ENCODE measurements around the gene PRR12.

The PRR12 gene

GRCh38 chr19:49556412-49557398, 34.3 kb upstream of the PRR12 start:
- TF ChIP-seq EZH2phosphoT487 (IDR thresholded peaks at IDR 0.05; ENCODE audit: low read length) = no peak
- TF ChIP-seq EZH2 (optimal IDR thresholded peaks at IDR 0.05; ENCODE audit: low read depth, low read length) = no peak
- TF ChIP-seq CTCF (IDR thresholded peaks at IDR 0.05; ENCODE audit: low read length) = no peak
- H3K4me2 ChIP-seq (ENCODE audit: low read depth, low read length) = no peak overlapping the region
- 0 out of 2 replicates have a peak, but pooled peaks cover 5% of the 10 kb centered on the region for H3K79me2 ChIP-seq (ENCODE audit: low read length)
- H3K27me3 ChIP-seq (replicated peaks; ENCODE audit: insufficient read depth, low read length) = no peaks in the 10 kb centered on the region
- H3K4me3 ChIP-seq (ENCODE audit: low read length) = no peak overlapping the region
- no peak overlapping the region for H3K27ac ChIP-seq (ENCODE audit: low read length)
- no peaks in the 10 kb centered on the region for H3K36me3 ChIP-seq (replicated peaks; ENCODE audit: insufficient read depth, low read length)
- H3K9ac ChIP-seq (ENCODE audit: low read length) = no peak overlapping the region
- H3F3A ChIP-seq (ENCODE audit: insufficient read depth, low read length) = no peaks in the 10 kb centered on the region
- H3K4me1 ChIP-seq (ENCODE audit: low read length) = no peaks in the 10 kb centered on the region
- H3K9me3 ChIP-seq (replicated peaks; ENCODE audit: insufficient read depth, low read length) = no peaks in the 10 kb centered on the region
- DNase-seq = no peak
- no peaks in the 10 kb centered on the region for H4K20me1 ChIP-seq (ENCODE audit: insufficient read depth, low read length)
- H3K9me2 ChIP-seq (replicated peaks; ENCODE audit: insufficient read depth, low read length) = no peaks in the 10 kb centered on the region
- H2AFZ ChIP-seq (ENCODE audit: low read length) = no peak overlapping the region

- TF ChIP-seq CTCF (IDR thresholded peaks at IDR 0.05; ENCODE audit: low read length) = no peak
- no peak overlapping the region for H3K4me2 ChIP-seq (ENCODE audit: low read depth, low read length)
- no peak overlapping the region for H2AFZ ChIP-seq (ENCODE audit: low read length)
Measured at GRCh38 chr19:49557641-49558325, 33.2 kb upstream of the PRR12 start.

GRCh38 chr19:49558591-49558990, 32.4 kb upstream of the PRR12 start:
- Histone ChIP-seq H3K9ac (ENCODE audit: low read length) (no peak overlapping the region), H4K20me1 (ENCODE audit: insufficient read depth, low read length) (no peaks in the 10 kb centered on the region), H3K27me3 (replicated peaks; ENCODE audit: insufficient read depth, low read length) (no peaks in the 10 kb centered on the region), H3K4me1 (ENCODE audit: low read length) (no peaks in the 10 kb centered on the region), H3F3A (ENCODE audit: insufficient read depth, low read length) (no peaks in the 10 kb centered on the region), H3K9me2 (replicated peaks; ENCODE audit: insufficient read depth, low read length) (no peaks in the 10 kb centered on the region), H3K4me3 (ENCODE audit: low read length) (no peak overlapping the region), H2AFZ (ENCODE audit: low read length) (no peak overlapping the region), H3K79me2 (ENCODE audit: low read length) (0 out of 2 replicates have a peak, but pooled peaks cover 5% of the 10 kb centered on the region), H3K4me2 (ENCODE audit: low read depth, low read length) (no peak overlapping the region), H3K9me3 (replicated peaks; ENCODE audit: insufficient read depth, low read length) (no peaks in the 10 kb centered on the region), H3K27ac (ENCODE audit: low read length) (no peak overlapping the region), H3K36me3 (replicated peaks; ENCODE audit: insufficient read depth, low read length) (no peaks in the 10 kb centered on the region)
- no peak for DNase-seq
- no peak for TF ChIP-seq EZH2 (optimal IDR thresholded peaks at IDR 0.05; ENCODE audit: low read depth, low read length)
- TF ChIP-seq EZH2phosphoT487 (IDR thresholded peaks at IDR 0.05; ENCODE audit: low read length) = no peak
- no peak for TF ChIP-seq CTCF (IDR thresholded peaks at IDR 0.05; ENCODE audit: low read length)

More at GRCh38 chr19:49557641-49558325, 33.2 kb upstream of the PRR12 start:
- Histone ChIP-seq H3K27ac (ENCODE audit: low read length) (no peak overlapping the region), H3K9me3 (replicated peaks; ENCODE audit: insufficient read depth, low read length) (no peaks in the 10 kb centered on the region), H3K4me1 (ENCODE audit: low read length) (no peaks in the 10 kb centered on the region), H3F3A (ENCODE audit: insufficient read depth, low read length) (no peaks in the 10 kb centered on the region), H3K9ac (ENCODE audit: low read length) (no peak overlapping the region), H3K79me2 (ENCODE audit: low read length) (0 out of 2 replicates have a peak, but pooled peaks cover 5% of the 10 kb centered on the region), H3K9me2 (replicated peaks; ENCODE audit: insufficient read depth, low read length) (no peaks in the 10 kb centered on the region), H3K4me3 (ENCODE audit: low read length) (no peak overlapping the region), H4K20me1 (ENCODE audit: insufficient read depth, low read length) (no peaks in the 10 kb centered on the region), H3K36me3 (replicated peaks; ENCODE audit: insufficient read depth, low read length) (no peaks in the 10 kb centered on the region), H3K27me3 (replicated peaks; ENCODE audit: insufficient read depth, low read length) (no peaks in the 10 kb centered on the region)
- no peak for DNase-seq
